Measurements from ENCODE around the gene PCLAF.

PCLAF gene

DNA sequence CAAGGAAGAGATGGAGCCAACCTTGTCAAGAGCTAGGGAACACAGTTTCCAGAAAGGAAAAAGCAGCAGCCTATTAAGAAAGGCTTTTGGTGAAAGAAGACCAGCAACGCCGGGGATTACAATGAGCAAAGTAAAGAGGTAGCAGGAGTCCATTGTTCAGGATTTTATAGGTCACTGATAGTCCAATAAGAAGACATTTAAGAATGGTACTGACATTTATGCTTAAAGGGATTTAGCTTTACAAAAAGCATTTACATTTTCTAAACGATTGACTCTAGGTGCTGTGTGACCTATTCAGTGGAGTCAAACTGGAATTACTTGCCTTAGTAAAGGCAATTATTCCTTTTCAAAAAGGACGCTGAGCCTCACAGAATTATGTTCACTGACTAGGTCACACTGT is 66.0 kb downstream of the PCLAF start:
- no peak for DNase-seq (ENCODE audit: low read depth)

DNA sequence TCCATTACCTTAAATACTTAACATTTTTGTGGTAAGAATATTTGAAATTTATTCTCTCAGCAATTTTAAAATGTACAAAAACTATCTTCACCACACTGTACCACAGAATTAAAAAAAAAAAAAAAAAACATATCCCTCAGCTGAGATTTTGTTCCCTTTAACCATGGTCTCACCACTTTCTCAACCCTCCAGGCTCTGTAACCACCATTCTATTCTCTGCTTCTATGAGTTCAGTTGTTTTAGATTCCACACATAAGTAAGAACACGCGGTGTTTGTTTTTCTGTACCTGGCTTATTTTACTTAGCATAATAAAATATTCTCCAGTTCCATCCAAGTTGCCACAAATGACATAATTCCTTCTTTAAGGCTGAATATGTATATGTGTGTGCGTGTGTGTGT is 66.8 kb downstream of the PCLAF start:
- no peak for DNase-seq (ENCODE audit: low read depth)

All from stimulated activated CD4-positive, alpha-beta T cell treated with anti-CD3 and anti-CD28 coated beads, Interleukin-2, amount 100 ng/mL, for 4 hours (primary cell).